ENCODE measurements around the gene MBD1. TPM values are rescaled to one million over a fixed set of nuclear protein-coding genes. Genes with fewer than 3 reads are reported as not detected.

MBD1 gene
- total RNA-seq, 1 experiment from 2014 or later = 58.1 TPM

DNA sequence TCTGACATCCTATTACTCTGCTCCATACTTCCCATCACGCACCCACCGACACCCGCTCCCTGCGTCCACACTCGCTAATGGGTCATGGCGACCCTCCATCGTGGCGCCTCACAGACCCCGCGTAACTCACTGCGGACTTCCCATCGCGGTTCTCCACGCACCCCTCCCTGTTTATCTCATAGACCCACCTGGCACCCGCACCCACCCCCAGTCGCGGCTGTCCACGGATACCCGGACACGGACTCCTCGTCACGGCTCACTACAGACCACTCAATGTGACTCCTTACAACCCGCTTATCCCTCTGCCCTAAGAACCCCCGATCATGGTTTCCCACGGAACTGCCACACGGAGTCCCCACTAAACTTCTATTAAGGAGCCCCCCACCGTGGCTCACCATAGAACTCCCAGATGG, 5.7 kb upstream of the MBD1 start:
- H3K56ac ChIP-seq (ENCODE audit: insufficient read length, low read depth, low read length) = no peak overlapping the region
- TF ChIP-seq, protein P1, sequence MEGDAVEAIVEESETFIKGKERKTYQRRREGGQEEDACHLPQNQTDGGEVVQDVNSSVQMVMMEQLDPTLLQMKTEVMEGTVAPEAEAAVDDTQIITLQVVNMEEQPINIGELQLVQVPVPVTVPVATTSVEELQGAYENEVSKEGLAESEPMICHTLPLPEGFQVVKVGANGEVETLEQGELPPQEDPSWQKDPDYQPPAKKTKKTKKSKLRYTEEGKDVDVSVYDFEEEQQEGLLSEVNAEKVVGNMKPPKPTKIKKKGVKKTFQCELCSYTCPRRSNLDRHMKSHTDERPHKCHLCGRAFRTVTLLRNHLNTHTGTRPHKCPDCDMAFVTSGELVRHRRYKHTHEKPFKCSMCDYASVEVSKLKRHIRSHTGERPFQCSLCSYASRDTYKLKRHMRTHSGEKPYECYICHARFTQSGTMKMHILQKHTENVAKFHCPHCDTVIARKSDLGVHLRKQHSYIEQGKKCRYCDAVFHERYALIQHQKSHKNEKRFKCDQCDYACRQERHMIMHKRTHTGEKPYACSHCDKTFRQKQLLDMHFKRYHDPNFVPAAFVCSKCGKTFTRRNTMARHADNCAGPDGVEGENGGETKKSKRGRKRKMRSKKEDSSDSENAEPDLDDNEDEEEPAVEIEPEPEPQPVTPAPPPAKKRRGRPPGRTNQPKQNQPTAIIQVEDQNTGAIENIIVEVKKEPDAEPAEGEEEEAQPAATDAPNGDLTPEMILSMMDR (conservative IDR thresholded peaks at IDR 0.05) = no peak
- no peaks in the 10 kb centered on the region for H3K79me1 ChIP-seq (ENCODE audit: insufficient read depth, low read depth, low read length, poor library complexity, severe bottlenecking)
- H3K27me3 ChIP-seq (ENCODE audit: insufficient read depth, low read length) = no peaks in the 10 kb centered on the region
- H2BK120ac ChIP-seq (ENCODE audit: low read depth, low read length, poor library complexity, severe bottlenecking) = no peak overlapping the region
- H3T11ph ChIP-seq (ENCODE audit: low read length) = no peak overlapping the region
- H3K18ac ChIP-seq (ENCODE audit: insufficient read length, low read depth, low read length) = no peak overlapping the region
- peaks cover 10% of the 10 kb centered on the region for H3K23me2 ChIP-seq (ENCODE audit: insufficient read length, low read depth, low read length, poor library complexity, severe bottlenecking)
- Mint-ChIP-seq H3K9me3 (no peaks in the 10 kb centered on the region; a peak in 1 of 5 replicates), H3K4me3 (peak overlapping the region; percentile 99 to 100), H3K4me1 (peaks cover 8 to 15% of the 10 kb centered on the region in 2 experiments), H3K36me3 (ENCODE audit: insufficient read depth in 1 of 3, low read depth in 3 of 3) (peaks cover 40 to 44% (median 44%) of the 10 kb centered on the region in 3 experiments; a peak in 6 of 7 replicates), H3K27ac (peak overlapping the region; percentile 47 to 98 (median 94); a peak in 6 of 7 replicates), H3K27me3 (ENCODE audit: low read depth) (no peaks in the 10 kb centered on the region)
- H2BK5ac ChIP-seq (ENCODE audit: insufficient read length, low read length) = no peak overlapping the region
- H4K8ac ChIP-seq (replicated peaks; ENCODE audit: insufficient read length, low read depth, low read length) = no peak overlapping the region
- H3K14ac ChIP-seq (ENCODE audit: insufficient read depth, low read length) = 0 out of 2 replicates have a peak overlapping the region, but pooled peaks have one; percentile 3
- H2AFZ ChIP-seq (ENCODE audit: low read length) = no peak overlapping the region
- peak overlapping the region; percentile 85 for H3K4me2 ChIP-seq (ENCODE audit: insufficient read depth, insufficient read length, low read length)
- no CpG with 5 or more reads among the region's 27 CpGs for WGBS (ENCODE audit: extremely low coverage, insufficient read length, low lambda C conversion rate)
- H3K9me3 ChIP-seq (ENCODE audit: control insufficient read depth, low read depth, low read length) = no peaks in the 10 kb centered on the region
- H2BK12ac ChIP-seq (ENCODE audit: insufficient read length, low read depth, low read length) = no peak overlapping the region
- H3K4ac ChIP-seq (ENCODE audit: low read depth, low read length) = no peak overlapping the region
- DNase-seq = no peak
- no peaks in the 10 kb centered on the region for H4K20me1 ChIP-seq (ENCODE audit: control insufficient read depth, insufficient read depth, insufficient read length)
- H2BK15ac ChIP-seq (ENCODE audit: low read depth, low read length) = no peak overlapping the region
- no peak overlapping the region for H2BK20ac ChIP-seq (ENCODE audit: low read depth, low read length, poor library complexity, severe bottlenecking)
- H3K27ac ChIP-seq (ENCODE audit: insufficient read length, low read depth, low read length) = no peak overlapping the region
- H4K91ac ChIP-seq (ENCODE audit: insufficient read length, low read depth, low read length) = no peak overlapping the region
- H2AK5ac ChIP-seq (ENCODE audit: insufficient read length, low read length) = no peak overlapping the region
- no peak overlapping the region for H3K23ac ChIP-seq (ENCODE audit: insufficient read length, low read depth, low read length)
- H3K79me2 ChIP-seq (ENCODE audit: insufficient read depth, low read length) = no peaks in the 10 kb centered on the region
- no peaks in the 10 kb centered on the region for H3K4me1 ChIP-seq (ENCODE audit: insufficient read depth, low read length)
- H3K9ac ChIP-seq (ENCODE audit: extremely low read depth, insufficient read length, low read length) = peak overlapping the region; percentile 61
- no peak overlapping the region for H4K5ac ChIP-seq (ENCODE audit: insufficient read length, low read depth, low read length)
